ENCODE data around the gene GLIS2.

GLIS2 gene

DNA sequence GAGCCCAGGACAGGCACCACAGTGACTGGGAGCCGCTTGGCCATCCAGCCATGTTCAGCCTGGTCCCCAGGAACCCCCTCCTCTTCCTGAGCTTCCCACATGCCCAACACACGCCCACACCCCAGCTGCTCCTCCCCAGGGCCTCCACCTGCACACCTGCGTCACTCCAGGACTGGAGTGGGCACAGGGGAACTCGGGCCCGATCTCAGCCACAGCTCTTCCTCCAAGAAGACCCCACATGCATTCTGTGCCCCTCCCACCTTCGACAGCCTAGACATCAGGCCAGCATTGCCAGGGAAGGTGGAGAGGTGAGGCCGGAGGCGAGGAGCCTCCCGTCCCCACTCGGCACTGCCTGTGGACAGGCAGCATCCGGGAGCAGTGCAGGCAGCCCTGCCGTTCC lies 49.7 kb downstream of the GLIS2 start:
- peaks cover 23% of the 10 kb centered on the region for H3K4me1 ChIP-seq
- peak overlapping the region; percentile 27; the same call in 1 of the 2 replicates for H3K27ac ChIP-seq
- H3K9me3 ChIP-seq, result no peaks in the 10 kb centered on the region
- peaks cover 87% of the 10 kb centered on the region for H4K20me1 ChIP-seq
- no peak overlapping the region for H3K4me3 ChIP-seq
- no peak for TF ChIP-seq Cebpa-rat (IDR thresholded peaks at IDR 0.05)
- peak overlapping the region; percentile 60; the same call in 1 of the 2 replicates for H3K9ac ChIP-seq
- peaks cover 87% of the 10 kb centered on the region for H3K36me3 ChIP-seq
- H3K4me2 ChIP-seq, result peak overlapping the region; percentile 70
- H3K27me3 ChIP-seq, result no peaks in the 10 kb centered on the region

DNA sequence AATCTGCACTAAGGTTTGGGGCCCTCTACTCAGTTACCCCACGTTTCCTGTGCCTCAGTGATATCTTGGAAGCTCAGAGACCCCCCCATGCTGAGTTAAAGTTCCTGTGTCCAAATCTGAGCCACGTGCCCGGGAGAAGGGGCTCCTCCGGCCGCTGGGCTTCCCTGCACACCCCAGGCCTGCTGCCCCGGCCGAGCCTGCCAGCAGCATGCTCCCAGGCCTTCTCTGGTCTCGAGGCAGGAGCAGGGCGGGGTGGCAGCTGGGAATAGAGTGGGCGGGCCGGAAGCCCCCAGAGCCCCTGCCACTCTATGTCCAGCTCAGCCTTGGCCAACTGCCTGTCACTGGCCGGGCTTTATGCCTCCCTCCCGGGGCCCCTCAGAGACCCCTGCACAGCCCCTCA lies 50.1 kb downstream of the GLIS2 start:
- peaks cover 83% of the 10 kb centered on the region for H3K36me3 ChIP-seq
- H3K4me3 ChIP-seq, result no peak overlapping the region
- no peaks in the 10 kb centered on the region for H3K27me3 ChIP-seq
- H3K4me2 ChIP-seq, result peak overlapping the region; percentile 70
- H3K9ac ChIP-seq, result no peak overlapping the region
- no peaks in the 10 kb centered on the region for H3K9me3 ChIP-seq
- no peak for TF ChIP-seq Cebpa-rat (IDR thresholded peaks at IDR 0.05)
- H3K4me1 ChIP-seq, result peaks cover 25% of the 10 kb centered on the region
- 0 out of 2 replicates have a peak overlapping the region, but pooled peaks have one; percentile 27 for H3K27ac ChIP-seq
- peaks cover 87% of the 10 kb centered on the region for H4K20me1 ChIP-seq

DNA sequence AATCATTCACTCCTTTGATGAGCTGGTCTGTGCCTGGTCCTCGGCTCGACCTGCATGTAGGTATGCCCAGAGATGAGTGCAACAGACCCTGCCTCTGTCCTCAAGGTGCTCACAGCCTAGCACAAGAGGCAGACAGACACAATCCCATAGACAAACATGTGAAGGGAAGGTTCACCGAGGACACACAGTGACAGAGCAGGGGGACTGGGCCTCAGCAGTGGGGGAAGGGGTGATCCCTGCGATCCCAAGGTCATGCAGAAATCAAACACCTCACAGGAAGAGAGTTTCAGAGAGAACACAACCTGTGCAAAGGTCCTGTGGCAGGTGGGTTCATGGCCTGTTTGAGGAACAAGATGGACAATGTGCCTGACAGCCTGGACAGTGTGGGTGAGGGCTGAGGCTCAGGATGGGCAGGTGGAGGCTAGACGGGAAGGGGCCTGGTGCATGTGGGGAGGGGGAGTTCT lies 51.6 kb downstream of the GLIS2 start:
- Histone ChIP-seq H3K9ac (no peak overlapping the region), H3K9me3 (no peaks in the 10 kb centered on the region), H3K4me1 (peaks cover 36% of the 10 kb centered on the region), H3K27ac (no peak overlapping the region), H3K4me2 (no peak overlapping the region), H3K27me3 (no peaks in the 10 kb centered on the region), H3K36me3 (peaks cover 69% of the 10 kb centered on the region), H3K4me3 (no peak overlapping the region), H4K20me1 (peaks cover 87% of the 10 kb centered on the region)
- no peak for TF ChIP-seq Cebpa-rat (IDR thresholded peaks at IDR 0.05)

GRCh38 chr16:4369007-4369733 lies 53.3 kb downstream of the GLIS2 start:
- H3K4me2 ChIP-seq, result no peak overlapping the region
- H3K4me1 ChIP-seq, result peaks cover 53% of the 10 kb centered on the region
- TF ChIP-seq Cebpa-rat (IDR thresholded peaks at IDR 0.05), result no peak

GRCh38 chr16:4370151-4370550 lies 54.3 kb downstream of the GLIS2 start:
- Histone ChIP-seq H3K27ac (no peak overlapping the region), H4K20me1 (peaks cover 100% of the 10 kb centered on the region), H3K4me2 (no peak overlapping the region), H3K4me3 (no peak overlapping the region), H3K9ac (no peak overlapping the region), H3K4me1 (peaks cover 57% of the 10 kb centered on the region), H3K27me3 (no peaks in the 10 kb centered on the region), H3K9me3 (no peaks in the 10 kb centered on the region), H3K36me3 (peaks cover 47% of the 10 kb centered on the region)
- no peak for TF ChIP-seq Cebpa-rat (IDR thresholded peaks at IDR 0.05)

More at GRCh38 chr16:4369007-4369733, 53.3 kb downstream of the GLIS2 start:
- Histone ChIP-seq H3K9me3 (no peaks in the 10 kb centered on the region), H3K9ac (no peak overlapping the region), H3K27me3 (no peaks in the 10 kb centered on the region), H3K36me3 (peaks cover 52% of the 10 kb centered on the region), H4K20me1 (peaks cover 98% of the 10 kb centered on the region), H3K4me3 (no peak overlapping the region), H3K27ac (no peak overlapping the region)

DNA sequence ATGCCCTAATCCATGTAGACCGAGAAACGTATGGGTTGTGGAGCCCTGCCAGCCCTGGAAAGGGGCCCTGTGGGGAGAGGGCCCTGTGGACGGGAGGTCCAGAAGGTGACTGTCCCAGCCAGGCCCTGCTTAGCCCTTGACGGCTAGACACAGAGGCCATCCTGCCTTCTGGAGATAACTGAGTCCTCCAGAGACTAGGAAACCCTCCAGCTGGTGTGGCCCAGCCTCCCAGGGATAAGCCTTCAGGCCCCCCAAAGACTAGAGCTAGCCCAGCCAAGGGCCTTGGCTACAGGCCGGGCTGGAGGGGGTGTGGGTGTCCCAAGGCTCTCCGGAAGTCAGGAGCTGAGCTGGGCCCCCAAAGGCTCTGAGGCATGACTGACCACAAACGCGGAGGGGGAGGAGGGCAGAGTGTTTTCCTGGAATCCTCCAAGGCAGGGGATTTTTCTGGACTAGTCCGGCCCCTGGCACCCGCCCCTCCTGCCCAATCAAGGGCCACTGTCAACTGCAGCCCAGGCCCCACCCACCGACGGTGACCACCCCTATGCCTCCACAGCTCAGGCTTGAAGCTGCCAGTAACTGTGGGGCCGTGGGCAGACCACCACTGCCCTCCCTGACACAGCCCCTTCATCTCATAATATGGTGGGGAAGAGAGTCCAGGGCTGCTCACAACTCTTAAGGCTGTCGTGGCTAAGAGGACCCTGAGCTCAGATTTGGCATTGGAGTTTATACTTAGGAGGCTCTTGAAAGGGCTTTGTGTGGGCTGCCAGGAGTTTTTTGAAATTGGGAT lies 54.9 kb downstream of the GLIS2 start:
- Histone ChIP-seq H3K4me2 (peak overlapping the region; percentile 100), H3K9ac (no peak overlapping the region), H3K36me3 (peaks cover 42% of the 10 kb centered on the region), H4K20me1 (peaks cover 100% of the 10 kb centered on the region), H3K4me1 (peaks cover 57% of the 10 kb centered on the region), H3K27me3 (no peaks in the 10 kb centered on the region), H3K4me3 (no peak overlapping the region), H3K9me3 (no peaks in the 10 kb centered on the region), H3K27ac (no peak overlapping the region)
- no peak for TF ChIP-seq Cebpa-rat (IDR thresholded peaks at IDR 0.05)

- Histone ChIP-seq H4K20me1 (peaks cover 100% of the 10 kb centered on the region), H3K4me3 (peak within 1 kb of the TSS; percentile 76), H3K4me2 (peak within 1 kb of the TSS; percentile 100), H3K9me3 (no peaks in the 10 kb centered on the region), H3K4me1 (peaks cover 59% of the 10 kb centered on the region), H3K36me3 (peaks cover 41% of the 10 kb centered on the region), H3K9ac (peak within 1 kb of the TSS; percentile 78), H3K27me3 (no peaks in the 10 kb centered on the region), H3K27ac (peak within 1 kb of the TSS; percentile 62)
- no peak for TF ChIP-seq Cebpa-rat (IDR thresholded peaks at IDR 0.05)
Observed at GRCh38 chr16:4371357-4372000, 55.6 kb downstream of the GLIS2 start, which contains the start of gene VASN. TSS of gene VASN (plus strand) at chr16:4371848. CDS start at chr16:4380878, 9,030 bp downstream.

DNA sequence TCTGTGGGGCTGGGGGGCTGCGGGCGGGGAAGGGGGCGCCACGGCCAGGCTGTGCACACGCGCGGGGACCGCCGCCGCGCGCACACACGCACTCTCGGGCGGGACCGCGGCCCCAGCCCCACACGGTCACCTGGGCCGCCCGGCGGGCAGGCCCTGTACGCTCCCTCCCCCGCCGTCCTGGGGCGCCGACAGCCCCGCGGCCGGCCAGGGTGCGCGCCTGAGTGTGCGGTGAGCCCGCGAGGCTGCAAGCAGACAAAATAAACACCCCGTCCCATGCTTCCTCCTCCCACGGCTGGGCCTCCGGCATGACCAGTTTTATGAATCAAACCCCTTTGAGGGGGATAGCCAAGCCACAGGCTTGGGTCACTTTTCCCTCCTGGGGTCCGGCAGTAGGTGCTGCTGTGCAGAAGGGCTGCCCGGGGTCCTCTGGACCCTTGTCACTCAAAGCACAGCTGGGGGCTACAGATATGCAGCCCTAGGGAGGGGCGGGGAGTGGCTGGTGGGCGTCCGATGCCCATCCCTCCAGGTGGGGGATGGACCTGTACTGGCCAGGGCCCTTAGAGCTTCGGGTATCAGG lies 56.2 kb downstream of the GLIS2 start:
- Histone ChIP-seq H3K27ac (peak overlapping the region; percentile 62), H3K36me3 (peaks cover 36% of the 10 kb centered on the region), H3K9ac (peak overlapping the region; percentile 78), H3K4me1 (peaks cover 65% of the 10 kb centered on the region), H3K9me3 (no peaks in the 10 kb centered on the region), H3K27me3 (no peaks in the 10 kb centered on the region), H3K4me2 (peak overlapping the region; percentile 100), H3K4me3 (peak overlapping the region; percentile 76), H4K20me1 (peaks cover 100% of the 10 kb centered on the region)
- no peak for TF ChIP-seq Cebpa-rat (IDR thresholded peaks at IDR 0.05)

Measured in BLaER1 (cell line).